GM19468 (cell line): ENCODE data around the gene BABAM2.
"Not testable (repeated sequence)": the region's sequence is repeated elsewhere in the genome, so short reads cannot be mapped to it uniquely, and the experiment has no call there.

Experiments
- ATAC-seq: cut with Tn5 transposase; IDR thresholded peaks from one replicate; pipeline ENCODE4 v1.9.1; 2021; ENCODE audit warnings: mild to moderate bottlenecking, moderate library complexity, moderate number of reproducible peaks; ENCODE audit not compliant: unreplicated experiment; ENCODE audit errors: extremely low read depth

BABAM2 gene

GRCh38 chr2:28004086-28004485 is 113.6 kb downstream of the BABAM2 start:
- no peak for ATAC-seq

GRCh38 chr2:28009732-28010131 is 119.2 kb downstream of the BABAM2 start:
- ATAC-seq, result no peak

GRCh38 chr2:28011322-28011737 is 120.8 kb downstream of the BABAM2 start:
- ATAC-seq, result no peak

GRCh38 chr2:28018474-28018873 is 127.9 kb downstream of the BABAM2 start:
- not testable (repeated sequence) for ATAC-seq

- not testable (repeated sequence) for ATAC-seq
Observed at GRCh38 chr2:28019521-28019920, 129.0 kb downstream of the BABAM2 start.

GRCh38 chr2:28021898-28022297 is 131.4 kb downstream of the BABAM2 start:
- ATAC-seq, result no peak

- no peak for ATAC-seq
Observed at GRCh38 chr2:28025123-28025522, 134.6 kb downstream of the BABAM2 start.

- not testable (repeated sequence) for ATAC-seq
Observed at GRCh38 chr2:28026230-28026629, 135.7 kb downstream of the BABAM2 start.

- no peak for ATAC-seq
Observed at GRCh38 chr2:28028025-28028424, 137.5 kb downstream of the BABAM2 start.

- no peak for ATAC-seq
Observed at GRCh38 chr2:28030600-28030999, 140.1 kb downstream of the BABAM2 start.

- ATAC-seq, result no peak
Observed at GRCh38 chr2:28032816-28033215, 142.3 kb downstream of the BABAM2 start.

- ATAC-seq, result no peak
Observed at GRCh38 chr2:28034696-28035095, 144.2 kb downstream of the BABAM2 start.

- ATAC-seq, result no peak
Observed at GRCh38 chr2:28035163-28035690, 144.7 kb downstream of the BABAM2 start.

- no peak for ATAC-seq
Observed at GRCh38 chr2:28035816-28036215, 145.3 kb downstream of the BABAM2 start.

GRCh38 chr2:28036307-28036706 is 145.8 kb downstream of the BABAM2 start:
- ATAC-seq, result no peak

- no peak for ATAC-seq
Observed at GRCh38 chr2:28038722-28039121, 148.2 kb downstream of the BABAM2 start.

- ATAC-seq, result no peak
Observed at GRCh38 chr2:28045676-28046351, 155.3 kb downstream of the BABAM2 start.

GRCh38 chr2:28046921-28047320 is 156.4 kb downstream of the BABAM2 start:
- no peak for ATAC-seq

GRCh38 chr2:28047681-28048080 is 157.2 kb downstream of the BABAM2 start:
- ATAC-seq, result no peak

GRCh38 chr2:28048341-28048740 is 157.8 kb downstream of the BABAM2 start:
- no peak for ATAC-seq

- no peak for ATAC-seq
Observed at GRCh38 chr2:28049416-28049815, 158.9 kb downstream of the BABAM2 start.

- no peak for ATAC-seq
Observed at GRCh38 chr2:28049899-28050298, 159.4 kb downstream of the BABAM2 start.
